Measurements from ENCODE around the gene RIMS3.

The RIMS3 gene

GRCh38 chr1:40628903-40629292 lies 36.6 kb downstream of the RIMS3 start:
- DNase-seq, result no peak

GRCh38 chr1:40627987-40628902 lies 37.2 kb downstream of the RIMS3 start:
- no peak for DNase-seq

- no peak for DNase-seq
Measured at GRCh38 chr1:40626383-40626770, 39.1 kb downstream of the RIMS3 start.

GRCh38 chr1:40625476-40626382 lies 39.8 kb downstream of the RIMS3 start:
- no peak for DNase-seq

GRCh38 chr1:40625076-40625475 lies 40.4 kb downstream of the RIMS3 start:
- DNase-seq, result peak; percentile 37

- DNase-seq, result peak; percentile 6
Measured at GRCh38 chr1:40622936-40623629, 42.4 kb downstream of the RIMS3 start.

GRCh38 chr1:40621821-40622450 lies 43.5 kb downstream of the RIMS3 start:
- no peak for DNase-seq

- DNase-seq, result no peak
Measured at GRCh38 chr1:40620586-40621210, 44.8 kb downstream of the RIMS3 start.

- DNase-seq, result no peak
Measured at GRCh38 chr1:40620150-40620549, 45.3 kb downstream of the RIMS3 start.

GRCh38 chr1:40618108-40618507 lies 47.4 kb downstream of the RIMS3 start:
- no peak for DNase-seq

- DNase-seq, result peak; percentile 32
Measured at GRCh38 chr1:40612345-40612831, 53.1 kb downstream of the RIMS3 start.

GRCh38 chr1:40610156-40610555 lies 55.3 kb downstream of the RIMS3 start:
- DNase-seq, result no peak

- no peak for DNase-seq
Measured at GRCh38 chr1:40607921-40608320, 57.6 kb downstream of the RIMS3 start.

- no peak for DNase-seq
Measured at GRCh38 chr1:40606978-40607377, 58.5 kb downstream of the RIMS3 start.

GRCh38 chr1:40606194-40606593 lies 59.3 kb downstream of the RIMS3 start:
- no peak for DNase-seq

GRCh38 chr1:40599926-40600325 lies 65.6 kb downstream of the RIMS3 start:
- no peak for DNase-seq

GRCh38 chr1:40595623-40596022 lies 69.9 kb downstream of the RIMS3 start:
- no peak for DNase-seq

GRCh38 chr1:40594187-40594531 lies 71.3 kb downstream of the RIMS3 start:
- no peak for DNase-seq

- DNase-seq, result no peak
Measured at GRCh38 chr1:40593449-40594186, 71.9 kb downstream of the RIMS3 start.

GRCh38 chr1:40592107-40592803 lies 73.2 kb downstream of the RIMS3 start:
- peak; percentile 34 for DNase-seq

GRCh38 chr1:40588586-40588985 lies 76.9 kb downstream of the RIMS3 start:
- no peak for DNase-seq

Measured in NCI-H446 treated with DMSO at 0.1 percent for 48 hours (cell line).